WTC11 (cell line): Measurements from ENCODE around the gene RNF152. TPM values are rescaled to one million over a fixed set of nuclear protein-coding genes. Genes with fewer than 3 reads are reported as not detected.

Experiments
- ATAC-seq: fragments of 200-7000 bp; cut with Tn5 transposase; 2 replicates; pipeline ENCODE4 v1.10.0; 2021; ENCODE audit warnings: mild to moderate bottlenecking, moderate library complexity
- CTCF ChIA-PET: fragments of 300-600 bp; sonication (Branson Sonifier 250); formaldehyde crosslinking; loops from one replicate; lab custom pipeline; 2021; ENCODE audit warnings: antibody characterized with exemption; lab: Charles Lee
- POLR2A ChIA-PET: fragments of 350-600 bp; sonication (Branson Sonifier 250); formaldehyde crosslinking; loops from one replicate; lab custom pipeline; 2021; ENCODE audit warnings: antibody characterized with exemption; lab: Charles Lee
- DNase-seq: peaks from one replicate; pipeline ENCODE4 v3.0.0; 2021; ENCODE audit warnings: low spot score
- H3K27ac Mint-ChIP-seq: 2 replicates; pipeline ENCODE4 v1.8.0; 2021; ENCODE audit warnings: mixed read lengths
- H3K27me3 Mint-ChIP-seq: 2 replicates; pipeline ENCODE4 v1.8.0; 2021; ENCODE audit warnings: low read depth, mild to moderate bottlenecking, moderate library complexity, mixed read lengths
- H3K36me3 Mint-ChIP-seq: 2 replicates; pipeline ENCODE4 v1.8.0; 2021; ENCODE audit warnings: mixed read lengths
- H3K4me1 Mint-ChIP-seq: 2 replicates; pipeline ENCODE4 v1.8.0; 2022; ENCODE audit warnings: mixed read lengths
- H3K4me3 Mint-ChIP-seq: 2 replicates; pipeline ENCODE4 v1.8.0; 2021; ENCODE audit warnings: mild to moderate bottlenecking, moderate library complexity, mixed read lengths
- H3K9me3 Mint-ChIP-seq: 2 replicates; pipeline ENCODE4 v1.8.0; 2021; ENCODE audit warnings: mixed read lengths
- AFF4 ChIP-seq: sonication (generic); formaldehyde crosslinking; IDR thresholded peaks from 2 replicates; pipeline ENCODE4 v1.8.1; 2023; ENCODE audit warnings: mild to moderate bottlenecking, missing genetic modification reagents, borderline replicate concordance
- ATF2 ChIP-seq: sonication (generic); formaldehyde crosslinking; IDR thresholded peaks from 2 replicates; pipeline ENCODE4 v1.8.1; 2022; ENCODE audit warnings: low read depth, missing genetic modification reagents, borderline replicate concordance
- ATF6 ChIP-seq: sonication (generic); formaldehyde crosslinking; IDR thresholded peaks from 2 replicates; pipeline ENCODE4 v1.8.1; 2023; ENCODE audit warnings: mild to moderate bottlenecking, missing genetic modification reagents
- CBFB ChIP-seq: sonication (generic); formaldehyde crosslinking; IDR thresholded peaks from 2 replicates; pipeline ENCODE4 v1.8.1; 2022; ENCODE audit warnings: mild to moderate bottlenecking, low read depth, missing genetic modification reagents
- E2F1 ChIP-seq: sonication (generic); formaldehyde crosslinking; IDR thresholded peaks from 2 replicates; pipeline ENCODE4 v1.8.0; 2022; ENCODE audit warnings: mild to moderate bottlenecking, missing genetic modification reagents
- FOXJ3 ChIP-seq: sonication (generic); formaldehyde crosslinking; IDR thresholded peaks from 2 replicates; pipeline ENCODE4 v1.9.0; 2021; ENCODE audit warnings: missing genetic modification reagents, mild to moderate bottlenecking, borderline replicate concordance
- FOXP1 ChIP-seq: sonication (generic); formaldehyde crosslinking; IDR thresholded peaks from 2 replicates; pipeline ENCODE4 v1.8.0; 2022; ENCODE audit warnings: missing genetic modification reagents, mild to moderate bottlenecking, moderate library complexity, borderline replicate concordance
- MLX ChIP-seq: sonication (generic); formaldehyde crosslinking; IDR thresholded peaks from 2 replicates; pipeline ENCODE4 v1.8.1; 2023; ENCODE audit warnings: mild to moderate bottlenecking, missing genetic modification reagents, moderate library complexity
- NR1H2 ChIP-seq: sonication (generic); formaldehyde crosslinking; IDR thresholded peaks from 2 replicates; pipeline ENCODE4 v1.9.0; 2021; ENCODE audit warnings: mild to moderate bottlenecking, moderate library complexity, missing genetic modification reagents
- PRDM15 ChIP-seq: sonication (generic); formaldehyde crosslinking; IDR thresholded peaks from 2 replicates; pipeline ENCODE4 v1.8.0; 2022; ENCODE audit warnings: missing genetic modification reagents
- RORB ChIP-seq: fragments of 250-450 bp; sonication (Bioruptor Pico); IDR thresholded peaks from 2 replicates; pipeline ENCODE4 v1.9.0; 2021; ENCODE audit warnings: mild to moderate bottlenecking
- SMAD4 ChIP-seq: sonication (generic); formaldehyde crosslinking; IDR thresholded peaks from 2 replicates; pipeline ENCODE4 v1.8.0; 2022; ENCODE audit warnings: mild to moderate bottlenecking, missing genetic modification reagents
- SOX15 ChIP-seq: fragments of 250-450 bp; sonication (Bioruptor Pico); IDR thresholded peaks from 2 replicates; pipeline ENCODE4 v1.9.0; 2021; ENCODE audit warnings: mild to moderate bottlenecking
- TP53 ChIP-seq: sonication (generic); formaldehyde crosslinking; IDR thresholded peaks from 2 replicates; pipeline ENCODE4 v1.8.1; 2023; ENCODE audit warnings: mild to moderate bottlenecking, missing genetic modification reagents
- USF1 ChIP-seq: sonication (generic); formaldehyde crosslinking; IDR thresholded peaks from 2 replicates; pipeline ENCODE4 v1.8.0; 2022; ENCODE audit warnings: mild to moderate bottlenecking, missing genetic modification reagents
- ZBTB21 ChIP-seq: sonication (generic); formaldehyde crosslinking; IDR thresholded peaks from 2 replicates; pipeline ENCODE4 v1.8.1; 2023; ENCODE audit warnings: mild to moderate bottlenecking, missing genetic modification reagents, borderline replicate concordance
- ZNF416 ChIP-seq: fragments of 250-450 bp; sonication (Bioruptor Pico); IDR thresholded peaks from 2 replicates; pipeline ENCODE4 v1.9.0; 2021; ENCODE audit warnings: mild to moderate bottlenecking, inconsistent platforms
- total RNA-seq: library from RNA; stranded (reverse); gene quantifications from 3 replicates; pipeline ENCODE4 v1.2.3, GENCODE V29; 2021

RNF152 gene
- total RNA-seq, 1 experiment from 2014 or later, result 3.7 TPM

- H3K27ac Mint-ChIP-seq, result no peak overlapping the region
- no peak overlapping the region for H3K4me3 Mint-ChIP-seq
- POLR2A ChIA-PET, result no interaction called here
- no peak for ATAC-seq
- H3K27me3 Mint-ChIP-seq, result no peaks in the 10 kb centered on the region; the same call in 1 of the 2 replicates
- DNase-seq, result no peak
- CTCF ChIA-PET, result no interaction called here
- TF ChIP-seq ZBTB21 (no peak), FOXJ3 (CRISPR knock-in tag) (no peak)
- 0 out of 2 replicates have a peak, but pooled peaks cover 2% of the 10 kb centered on the region for H3K36me3 Mint-ChIP-seq
- H3K9me3 Mint-ChIP-seq, result peaks cover 10% of the 10 kb centered on the region
- peaks cover 5% of the 10 kb centered on the region for H3K4me1 Mint-ChIP-seq
These were observed 69.9 kb downstream of the RNF152 start for GRCh38 chr18:61822879-61823278.

- H3K27me3 Mint-ChIP-seq, result no peaks in the 10 kb centered on the region; the same call in 1 of the 2 replicates
- CTCF ChIA-PET, result no interaction called here
- TF ChIP-seq FOXP1 (CRISPR knock-in tag) (no peak), ATF6 (no peak), SOX15 (CRISPR knock-in tag) (no peak), FOXJ3 (CRISPR knock-in tag) (no peak), E2F1 (CRISPR knock-in tag) (no peak), ZNF416 (CRISPR knock-in tag) (no peak), SMAD4 (CRISPR knock-in tag) (no peak)
These were observed 71.1 kb downstream of the RNF152 start for GRCh38 chr18:61821748-61822147.

GRCh38 chr18:61820882-61821281, 71.9 kb downstream of the RNF152 start:
- Mint-ChIP-seq H3K36me3 (0 out of 2 replicates have a peak, but pooled peaks cover 2% of the 10 kb centered on the region), H3K27ac (no peak overlapping the region)
- CTCF ChIA-PET, result no interaction called here
- TF ChIP-seq ATF2 (CRISPR knock-in tag), result no peak
- no peak for TF ChIP-seq MLX (CRISPR knock-in tag)
- no peak for TF ChIP-seq AFF4 (CRISPR knock-in tag)
- no peak for TF ChIP-seq PRDM15 (CRISPR knock-in tag)
- TF ChIP-seq USF1, result no peak
- no peak for TF ChIP-seq CBFB (CRISPR knock-in tag)
- no peak for TF ChIP-seq NR1H2
- no peak for TF ChIP-seq SOX15 (CRISPR knock-in tag)
- TF ChIP-seq TP53 (CRISPR knock-in tag), result no peak
- no peak for TF ChIP-seq RORB (CRISPR knock-in tag)

More at GRCh38 chr18:61821748-61822147, 71.1 kb downstream of the RNF152 start:
- no peak overlapping the region for H3K4me3 Mint-ChIP-seq
- ATAC-seq, result no peak
- no peaks in the 10 kb centered on the region for H3K4me1 Mint-ChIP-seq
- H3K9me3 Mint-ChIP-seq, result peaks cover 10% of the 10 kb centered on the region
- POLR2A ChIA-PET, result no interaction called here
- H3K36me3 Mint-ChIP-seq, result 0 out of 2 replicates have a peak, but pooled peaks cover 2% of the 10 kb centered on the region
- DNase-seq, result no peak
- no peak overlapping the region for H3K27ac Mint-ChIP-seq

More at GRCh38 chr18:61820882-61821281, 71.9 kb downstream of the RNF152 start:
- Mint-ChIP-seq H3K4me1 (no peaks in the 10 kb centered on the region), H3K4me3 (no peak overlapping the region), H3K9me3 (peaks cover 10% of the 10 kb centered on the region), H3K27me3 (no peaks in the 10 kb centered on the region; the same call in 1 of the 2 replicates)
- no peak for ATAC-seq
- POLR2A ChIA-PET, result interaction anchor here (0.7 kb wide), 1 partner anchor 45 kb away, joined by 4 read pairs; no protein-coding TSS in a partner anchor
- DNase-seq, result no peak
